ENCODE measurements around the gene PIGM.

The PIGM gene

GRCh38 chr1:160018347-160018746 is 13.4 kb downstream of the PIGM start:
- ChIA-PET POLR2A (interaction anchor here (0.7 kb wide), 1 partner anchor 12 kb away, joined by 3 read pairs; no protein-coding TSS in a partner anchor), CTCF (interaction anchor here (1.8 kb wide), 1 partner anchor 11 kb away, joined by 6 read pairs; no protein-coding TSS in a partner anchor)

GRCh38 chr1:160017592-160017991 is 14.2 kb downstream of the PIGM start:
- TF ChIP-seq PKNOX1 (IDR thresholded peaks at IDR 0.05) (no peak), TARDBP (IDR thresholded peaks at IDR 0.05) (no peak), ZNF384 (IDR thresholded peaks at IDR 0.05) (no peak)
- ChIA-PET POLR2A (no interaction called here), CTCF (interaction anchor here (1.8 kb wide), 1 partner anchor 10 kb away, joined by 6 read pairs; no protein-coding TSS in a partner anchor)
- DNase-seq (ENCODE audit: extremely low spot score) = no peak

More at GRCh38 chr1:160018347-160018746, 13.4 kb downstream of the PIGM start:
- no peak for TF ChIP-seq FOXA1 (IDR thresholded peaks at IDR 0.05)
- no peak for TF ChIP-seq TARDBP (IDR thresholded peaks at IDR 0.05)
- no peak for TF ChIP-seq ARNT (IDR thresholded peaks at IDR 0.05)
- TF ChIP-seq FOXM1 (IDR thresholded peaks at IDR 0.05; ENCODE audit: borderline replicate concordance) = no peak
- no peak for TF ChIP-seq CTBP1 (IDR thresholded peaks at IDR 0.05; ENCODE audit: borderline replicate concordance)
- no peak for TF ChIP-seq HDGF (IDR thresholded peaks at IDR 0.05; ENCODE audit: borderline replicate concordance)
- TF ChIP-seq ELF4 (IDR thresholded peaks at IDR 0.05) = no peak
- no peak for TF ChIP-seq L3MBTL2 (conservative IDR thresholded peaks at IDR 0.05)
- no peak for TF ChIP-seq FOXK2 (IDR thresholded peaks at IDR 0.05)
- TF ChIP-seq BHLHE40 (IDR thresholded peaks at IDR 0.05; ENCODE audit: borderline replicate concordance) = no peak
- no peak for TF ChIP-seq NFRKB (IDR thresholded peaks at IDR 0.05)
- TF ChIP-seq SUZ12 (IDR thresholded peaks at IDR 0.05) = no peak
- no peak for TF ChIP-seq ZNF384 (IDR thresholded peaks at IDR 0.05)
- no peak for TF ChIP-seq LEF1 (IDR thresholded peaks at IDR 0.05; ENCODE audit: borderline replicate concordance)
- no peak for TF ChIP-seq PKNOX1 (IDR thresholded peaks at IDR 0.05)
- no peak for TF ChIP-seq SP1 (IDR thresholded peaks at IDR 0.05)
- no peak for DNase-seq (ENCODE audit: extremely low spot score)

- ChIA-PET POLR2A (no interaction called here), CTCF (no interaction called here)
- TF ChIP-seq CTBP1 (IDR thresholded peaks at IDR 0.05; ENCODE audit: borderline replicate concordance) (no peak), SUZ12 (IDR thresholded peaks at IDR 0.05) (no peak), LEF1 (IDR thresholded peaks at IDR 0.05; ENCODE audit: borderline replicate concordance) (no peak)
- DNase-seq (ENCODE audit: extremely low spot score) = no peak
These were observed 20.0 kb downstream of the PIGM start for GRCh38 chr1:160011781-160012180.

GRCh38 chr1:160009801-160010200 is 22.0 kb downstream of the PIGM start:
- DNase-seq (ENCODE audit: extremely low spot score) = no peak
- CTCF ChIA-PET = no interaction called here
- POLR2A ChIA-PET = no interaction called here
- TF ChIP-seq ZNF384 (IDR thresholded peaks at IDR 0.05) (no peak), FOXK2 (IDR thresholded peaks at IDR 0.05) (no peak), CTBP1 (IDR thresholded peaks at IDR 0.05; ENCODE audit: borderline replicate concordance) (no peak), LEF1 (IDR thresholded peaks at IDR 0.05; ENCODE audit: borderline replicate concordance) (no peak), PKNOX1 (IDR thresholded peaks at IDR 0.05) (no peak), NFRKB (IDR thresholded peaks at IDR 0.05) (no peak), TARDBP (IDR thresholded peaks at IDR 0.05) (no peak), ELF4 (IDR thresholded peaks at IDR 0.05) (no peak), L3MBTL2 (conservative IDR thresholded peaks at IDR 0.05) (no peak), ARNT (IDR thresholded peaks at IDR 0.05) (no peak), SP1 (IDR thresholded peaks at IDR 0.05) (no peak), BHLHE40 (IDR thresholded peaks at IDR 0.05; ENCODE audit: borderline replicate concordance) (no peak), FOXA1 (IDR thresholded peaks at IDR 0.05) (no peak), HDGF (IDR thresholded peaks at IDR 0.05; ENCODE audit: borderline replicate concordance) (no peak)

GRCh38 chr1:160009081-160009480 is 22.7 kb downstream of the PIGM start:
- POLR2A ChIA-PET = no interaction called here
- TF ChIP-seq PKNOX1 (IDR thresholded peaks at IDR 0.05) (no peak), SUZ12 (IDR thresholded peaks at IDR 0.05) (no peak), LEF1 (IDR thresholded peaks at IDR 0.05; ENCODE audit: borderline replicate concordance) (no peak), FOXM1 (IDR thresholded peaks at IDR 0.05; ENCODE audit: borderline replicate concordance) (no peak), HDGF (IDR thresholded peaks at IDR 0.05; ENCODE audit: borderline replicate concordance) (no peak), TARDBP (IDR thresholded peaks at IDR 0.05) (no peak), CTBP1 (IDR thresholded peaks at IDR 0.05; ENCODE audit: borderline replicate concordance) (no peak)
- CTCF ChIA-PET = interaction anchor here (3.6 kb wide), 1 partner anchor 210 kb away, joined by 33 read pairs; no protein-coding TSS in a partner anchor
- DNase-seq (ENCODE audit: extremely low spot score) = no peak

- TF ChIP-seq LEF1 (IDR thresholded peaks at IDR 0.05; ENCODE audit: borderline replicate concordance) (no peak), ARNT (IDR thresholded peaks at IDR 0.05) (no peak), SUZ12 (IDR thresholded peaks at IDR 0.05) (no peak), HDGF (IDR thresholded peaks at IDR 0.05; ENCODE audit: borderline replicate concordance) (no peak), TARDBP (IDR thresholded peaks at IDR 0.05) (no peak), ZNF384 (IDR thresholded peaks at IDR 0.05) (no peak), SP1 (IDR thresholded peaks at IDR 0.05) (no peak), CTBP1 (IDR thresholded peaks at IDR 0.05; ENCODE audit: borderline replicate concordance) (no peak), PKNOX1 (IDR thresholded peaks at IDR 0.05) (no peak), NFRKB (IDR thresholded peaks at IDR 0.05) (no peak), ELF4 (IDR thresholded peaks at IDR 0.05) (no peak), BHLHE40 (IDR thresholded peaks at IDR 0.05; ENCODE audit: borderline replicate concordance) (no peak), L3MBTL2 (conservative IDR thresholded peaks at IDR 0.05) (no peak), FOXK2 (IDR thresholded peaks at IDR 0.05) (no peak), FOXM1 (IDR thresholded peaks at IDR 0.05; ENCODE audit: borderline replicate concordance) (no peak), FOXA1 (IDR thresholded peaks at IDR 0.05) (no peak)
- ChIA-PET CTCF (interaction anchor here (0.6 to 3.8 kb wide), 36 partner anchors 9 to 846 kb away, joined by 3 to 60 read pairs (median 4); partner anchors contain the start of genes FCRL6 and IGSF9), POLR2A (interaction anchor here (1.0 to 1.4 kb wide), 2 partner anchors 74 to 83 kb away, joined by 3 to 6 read pairs; partner anchors contain the start of gene TAGLN2)
- DNase-seq (ENCODE audit: extremely low spot score) = peak; percentile 43
These were observed 24.1 kb downstream of the PIGM start for GRCh38 chr1:160007577-160008200.
